ENCODE measurements around the gene CAMK2N1. TPM values are rescaled to one million over a fixed set of nuclear protein-coding genes. Genes with fewer than 3 reads are reported as not detected.

The CAMK2N1 gene
- total and polyA plus RNA-seq, 2 of the 13 experiments (the other 11 are each of a cell fraction or from before 2014, with no cell fraction given) = 38.0 to 38.6 TPM

DNA sequence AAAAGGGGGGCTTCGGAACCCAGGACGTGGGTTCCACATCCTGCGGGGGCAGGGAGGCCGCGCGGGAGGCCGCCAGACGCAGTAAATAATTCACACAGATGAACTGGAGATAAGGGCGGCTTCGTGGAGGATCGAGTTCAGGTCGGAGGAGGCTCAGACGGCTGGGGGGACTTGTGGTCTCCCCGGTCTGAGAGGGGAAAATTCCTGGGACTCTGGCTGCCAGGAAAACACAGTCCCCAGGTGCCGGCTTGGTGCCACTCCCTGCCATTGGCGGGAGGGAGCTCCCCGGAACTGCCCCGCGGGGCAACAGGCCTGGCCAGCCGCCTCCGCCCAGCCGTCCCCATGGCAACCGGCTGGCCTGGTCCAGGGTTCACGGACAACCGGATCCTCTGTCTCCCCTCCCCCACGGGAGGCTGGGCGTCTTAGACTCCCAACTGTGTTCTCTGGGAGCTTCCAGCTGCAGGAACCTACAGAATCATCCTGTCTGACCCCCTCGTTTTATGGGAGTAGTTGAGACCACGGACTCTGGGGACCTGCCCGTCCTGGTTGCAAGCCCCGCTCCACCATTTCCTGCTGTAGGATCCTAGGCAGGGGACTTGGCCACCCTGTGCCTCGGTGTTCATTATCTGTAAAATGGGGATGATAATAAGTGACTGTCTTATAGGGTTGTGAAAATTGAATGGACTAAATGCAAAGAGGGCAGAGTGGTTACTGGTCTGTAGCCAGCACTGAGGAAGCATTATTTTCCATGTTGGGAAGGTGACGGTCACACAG is 9.6 kb downstream of the CAMK2N1 start (continued):
- TF ChIP-seq HINFP (CRISPR knock-in tag; IDR thresholded peaks at IDR 0.05; ENCODE audit: low read depth) (peak; percentile 17; the same call in 1 of the 2 replicates), SOX13 (IDR thresholded peaks at IDR 0.05) (no peak), SOX13 (CRISPR knock-in tag; conservative IDR thresholded peaks at IDR 0.05 in 1 of 2, IDR thresholded peaks at IDR 0.05 in 1 of 2) (peak in 1 of 2 experiments; percentile 82; a peak in 2 of 4 replicates), ZNF580 (CRISPR knock-in tag; IDR thresholded peaks at IDR 0.05; ENCODE audit: borderline replicate concordance, low read depth) (peak; percentile 81), PHF5A (CRISPR knock-in tag; IDR thresholded peaks at IDR 0.05; ENCODE audit: low read depth, unreplicated experiment) (no peak), U2AF1 (optimal IDR thresholded peaks at IDR 0.05; ENCODE audit: low read depth, low read length) (peak; percentile 85), ZNF367 (CRISPR knock-in tag; IDR thresholded peaks at IDR 0.05; ENCODE audit: borderline replicate concordance) (no peak), ZNF761 (CRISPR knock-in tag; conservative IDR thresholded peaks at IDR 0.05) (0 out of 2 replicates have a peak, but pooled peaks have one; percentile 74), HOXD1 (CRISPR knock-in tag; IDR thresholded peaks at IDR 0.05) (0 out of 2 replicates have a peak, but pooled peaks have one; percentile 9), ZNF496 (CRISPR knock-in tag; IDR thresholded peaks at IDR 0.05; ENCODE audit: insufficient replicate concordance) (no peak), ZNF709 (CRISPR knock-in tag; IDR thresholded peaks at IDR 0.05) (peak; percentile 73), ATF1 (CRISPR knock-in tag; IDR thresholded peaks at IDR 0.05) (no peak), RAD21 (CRISPR knock-in tag; IDR thresholded peaks at IDR 0.05) (no peak; the same call in 1 of the 2 replicates), GATAD1 (CRISPR knock-in tag; IDR thresholded peaks at IDR 0.05) (peak; percentile 58), TOPORS (CRISPR knock-in tag; IDR thresholded peaks at IDR 0.05) (0 out of 2 replicates have a peak, but pooled peaks have one; percentile 43), ZBTB2 (CRISPR knock-in tag; IDR thresholded peaks at IDR 0.05; ENCODE audit: low read depth) (no peak), XBP1 (CRISPR knock-in tag; IDR thresholded peaks at IDR 0.05) (no peak)
- TF ChIP-seq, protein P1, sequence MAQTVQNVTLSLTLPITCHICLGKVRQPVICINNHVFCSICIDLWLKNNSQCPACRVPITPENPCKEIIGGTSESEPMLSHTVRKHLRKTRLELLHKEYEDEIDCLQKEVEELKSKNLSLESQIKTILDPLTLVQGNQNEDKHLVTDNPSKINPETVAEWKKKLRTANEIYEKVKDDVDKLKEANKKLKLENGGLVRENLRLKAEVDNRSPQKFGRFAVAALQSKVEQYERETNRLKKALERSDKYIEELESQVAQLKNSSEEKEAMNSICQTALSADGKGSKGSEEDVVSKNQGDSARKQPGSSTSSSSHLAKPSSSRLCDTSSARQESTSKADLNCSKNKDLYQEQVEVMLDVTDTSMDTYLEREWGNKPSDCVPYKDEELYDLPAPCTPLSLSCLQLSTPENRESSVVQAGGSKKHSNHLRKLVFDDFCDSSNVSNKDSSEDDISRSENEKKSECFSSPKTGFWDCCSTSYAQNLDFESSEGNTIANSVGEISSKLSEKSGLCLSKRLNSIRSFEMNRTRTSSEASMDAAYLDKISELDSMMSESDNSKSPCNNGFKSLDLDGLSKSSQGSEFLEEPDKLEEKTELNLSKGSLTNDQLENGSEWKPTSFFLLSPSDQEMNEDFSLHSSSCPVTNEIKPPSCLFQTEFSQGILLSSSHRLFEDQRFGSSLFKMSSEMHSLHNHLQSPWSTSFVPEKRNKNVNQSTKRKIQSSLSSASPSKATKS (CRISPR knock-in tag; IDR thresholded peaks at IDR 0.05) = 0 out of 2 replicates have a peak, but pooled peaks have one; percentile 44
- TF ChIP-seq, protein P2, sequence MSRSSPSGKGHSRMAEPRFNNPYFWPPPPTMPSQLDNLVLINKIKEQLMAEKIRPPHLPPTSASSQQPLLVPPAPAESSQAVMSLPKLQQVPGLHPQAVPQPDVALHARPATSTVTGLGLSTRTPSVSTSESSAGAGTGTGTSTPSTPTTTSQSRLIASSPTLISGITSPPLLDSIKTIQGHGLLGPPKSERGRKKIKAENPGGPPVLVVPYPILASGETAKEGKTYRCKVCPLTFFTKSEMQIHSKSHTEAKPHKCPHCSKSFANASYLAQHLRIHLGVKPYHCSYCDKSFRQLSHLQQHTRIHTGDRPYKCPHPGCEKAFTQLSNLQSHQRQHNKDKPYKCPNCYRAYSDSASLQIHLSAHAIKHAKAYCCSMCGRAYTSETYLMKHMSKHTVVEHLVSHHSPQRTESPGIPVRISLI (CRISPR knock-in tag; IDR thresholded peaks at IDR 0.05; ENCODE audit: borderline replicate concordance) = peak; percentile 36; the same call in 1 of the 2 replicates
- TF ChIP-seq, protein P3, sequence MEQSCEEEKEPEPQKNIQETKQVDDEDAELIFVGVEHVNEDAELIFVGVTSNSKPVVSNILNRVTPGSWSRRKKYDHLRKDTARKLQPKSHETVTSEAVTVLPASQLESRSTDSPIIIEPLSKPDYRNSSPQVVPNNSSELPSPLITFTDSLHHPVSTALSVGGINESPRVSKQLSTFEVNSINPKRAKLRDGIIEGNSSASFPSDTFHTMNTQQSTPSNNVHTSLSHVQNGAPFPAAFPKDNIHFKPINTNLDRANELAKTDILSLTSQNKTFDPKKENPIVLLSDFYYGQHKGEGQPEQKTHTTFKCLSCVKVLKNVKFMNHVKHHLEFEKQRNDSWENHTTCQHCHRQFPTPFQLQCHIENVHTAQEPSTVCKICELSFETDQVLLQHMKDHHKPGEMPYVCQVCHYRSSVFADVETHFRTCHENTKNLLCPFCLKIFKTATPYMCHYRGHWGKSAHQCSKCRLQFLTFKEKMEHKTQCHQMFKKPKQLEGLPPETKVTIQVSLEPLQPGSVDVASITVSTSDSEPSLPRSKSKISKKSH (CRISPR knock-in tag; IDR thresholded peaks at IDR 0.05; ENCODE audit: borderline replicate concordance) = peak; percentile 67
